GM20431 (cell line): ENCODE results near the gene EIF4A3.

ENCODE experiments used
- in situ Hi-C: fragments of 300-500 bp; cut with MseI, MboI; formaldehyde crosslinking; loops from one replicate; pipeline ENCODE4 v1.15.0; 2020; ENCODE audit warnings: low sequenced_read_pairs; ENCODE audit not compliant: unreplicated experiment

Gene EIF4A3

GRCh38 chr17:80086616-80087015, 60.3 kb downstream of the EIF4A3 start:
- in situ Hi-C loops: no loop called here

GRCh38 chr17:80086081-80086480, 60.8 kb downstream of the EIF4A3 start:
- in situ Hi-C loops: no loop called here

- in situ Hi-C loops: no loop called here
Measured at GRCh38 chr17:80084773-80085172, 62.2 kb downstream of the EIF4A3 start.
